Mesenteric fat pad (tissue), 1 donor: ENCODE measurements around the gene TRIM68. TPM values are rescaled to one million over a fixed set of nuclear protein-coding genes. Genes with fewer than 3 reads are reported as not detected.
A peak's percentile ranks its signal among the peaks of the same experiment; 100 is the strongest.

Experiments
- DNase-seq: peaks from one replicate; pipeline ENCODE4 v3.0.0-alpha.2; 2020; ENCODE audit warnings: low spot score
- long read RNA-seq: library from polyadenylated mRNA; unstranded; transcript quantifications from one replicate; pipeline ENCODE4 v2.0.0, GENCODE V29; 2020
- total RNA-seq: library from RNA; stranded (reverse); fragmentation: NEBNext Ultra II Directional; extraction: Animal tissue kit (Norgen Biotek cat#: 25700); gene quantifications from one replicate; pipeline ENCODE4 v1.2.1, GENCODE V29; 2021
- donor health status: DM: yes; HTN: yes; CAD: no.

The TRIM68 gene, protein sequence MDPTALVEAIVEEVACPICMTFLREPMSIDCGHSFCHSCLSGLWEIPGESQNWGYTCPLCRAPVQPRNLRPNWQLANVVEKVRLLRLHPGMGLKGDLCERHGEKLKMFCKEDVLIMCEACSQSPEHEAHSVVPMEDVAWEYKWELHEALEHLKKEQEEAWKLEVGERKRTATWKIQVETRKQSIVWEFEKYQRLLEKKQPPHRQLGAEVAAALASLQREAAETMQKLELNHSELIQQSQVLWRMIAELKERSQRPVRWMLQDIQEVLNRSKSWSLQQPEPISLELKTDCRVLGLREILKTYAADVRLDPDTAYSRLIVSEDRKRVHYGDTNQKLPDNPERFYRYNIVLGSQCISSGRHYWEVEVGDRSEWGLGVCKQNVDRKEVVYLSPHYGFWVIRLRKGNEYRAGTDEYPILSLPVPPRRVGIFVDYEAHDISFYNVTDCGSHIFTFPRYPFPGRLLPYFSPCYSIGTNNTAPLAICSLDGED
- 4.2 TPM for total RNA-seq
- long read RNA-seq, partial matches to known transcripts, result 0 of 6 reads
- long read RNA-seq, other reads (novel, unspliced or antisense), result 3 of 6 reads

DNA sequence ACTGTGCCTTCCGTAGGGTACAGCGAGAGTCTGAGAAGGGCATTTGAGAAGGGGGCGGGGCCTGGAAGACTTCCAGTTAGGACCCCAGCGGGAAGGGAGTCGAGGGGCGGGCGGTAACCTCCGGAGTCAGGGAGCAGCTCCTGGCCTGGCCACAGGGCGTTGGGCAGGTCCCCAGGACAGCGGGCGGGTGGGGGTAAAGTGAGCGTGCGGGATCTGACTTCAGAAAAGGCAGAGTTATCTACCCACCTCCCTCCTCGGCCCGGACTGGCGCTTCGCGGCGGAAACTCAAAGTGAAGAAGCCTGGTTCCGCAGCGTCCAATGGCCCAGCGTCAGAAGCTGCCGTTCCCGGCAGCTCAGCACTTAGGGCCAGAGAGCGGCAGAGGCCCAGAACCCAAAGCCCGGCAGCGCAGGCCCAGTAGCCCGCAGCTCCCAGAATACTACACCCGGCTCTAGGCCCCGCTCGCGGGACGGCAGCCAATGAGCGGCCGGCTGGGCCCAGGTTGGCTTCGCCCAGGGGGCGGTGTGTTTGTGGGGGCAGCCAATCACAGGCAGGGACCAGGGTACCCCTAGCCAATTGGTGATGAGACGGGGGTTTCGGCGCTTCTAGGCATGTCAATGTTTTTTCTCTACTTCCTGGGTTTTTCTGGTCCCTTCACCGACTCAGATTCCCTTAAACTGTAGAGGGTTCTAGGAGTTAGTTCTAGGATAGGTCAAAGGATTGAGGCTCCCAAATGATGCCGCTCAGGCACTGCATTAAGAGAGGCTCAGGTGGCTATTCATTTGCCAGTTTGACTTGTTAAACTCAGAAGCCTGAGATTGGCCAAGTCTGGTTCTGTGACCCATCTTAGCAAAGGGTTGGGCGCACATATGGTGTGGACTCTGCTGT lies at the start of gene TRIM68:
Gene TRIM68 (minus strand): TSS at position 451 of the 886 bp plus-strand sequence. CDS start 2,727 bp downstream, outside the sequence.
- DNase-seq, result peak; percentile 98

DNA sequence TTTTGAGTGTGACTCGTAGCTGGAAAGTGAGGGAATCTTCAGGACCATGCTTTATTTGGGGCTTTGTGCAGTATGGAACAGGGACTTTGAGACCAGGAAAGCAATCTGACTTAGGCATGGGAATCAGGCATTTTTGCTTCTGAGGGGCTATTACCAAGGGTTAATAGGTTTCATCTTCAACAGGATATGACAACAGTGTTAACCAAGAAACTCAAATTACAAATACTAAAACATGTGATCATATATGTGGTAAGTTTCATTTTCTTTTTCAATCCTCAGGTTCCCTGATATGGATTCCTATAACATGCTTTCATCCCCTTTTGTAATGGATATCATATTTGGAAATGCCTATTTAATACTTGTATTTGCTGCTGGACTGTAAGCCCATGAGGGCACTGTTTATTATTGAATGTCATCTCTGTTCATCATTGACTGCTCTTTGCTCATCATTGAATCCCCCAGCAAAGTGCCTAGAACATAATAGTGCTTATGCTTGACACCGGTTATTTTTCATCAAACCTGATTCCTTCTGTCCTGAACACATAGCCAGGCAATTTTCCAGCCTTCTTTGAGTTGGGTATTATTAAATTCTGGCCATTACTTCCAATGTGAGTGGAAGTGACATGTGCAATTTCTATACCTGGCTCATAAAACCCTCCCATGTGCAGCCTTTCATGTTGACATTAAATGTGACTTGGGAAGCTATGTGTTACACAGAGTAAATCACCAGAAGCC lies 46.8 kb upstream of the TRIM68 start:
- DNase-seq, result no peak

DNA sequence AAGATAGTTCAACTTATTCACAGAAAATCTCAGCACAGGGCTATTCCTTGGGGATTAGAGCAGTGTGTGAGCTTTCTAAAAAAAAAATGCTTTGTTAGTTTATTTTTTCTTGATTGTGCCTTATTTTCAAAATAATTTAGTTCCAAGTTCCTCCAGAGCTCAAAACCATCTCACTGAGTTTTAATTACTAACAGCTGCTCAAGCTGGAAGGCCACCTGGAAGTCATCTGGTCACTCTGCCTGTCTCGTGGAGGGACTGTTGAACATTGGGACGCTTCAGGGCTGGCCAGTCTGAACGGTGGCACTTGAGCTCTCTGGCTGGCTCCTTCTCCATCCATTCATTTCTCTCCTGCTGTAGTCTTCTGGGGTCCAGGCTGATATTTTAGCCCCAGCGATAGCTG lies 39.7 kb upstream of the TRIM68 start:
- DNase-seq, result no peak

DNA sequence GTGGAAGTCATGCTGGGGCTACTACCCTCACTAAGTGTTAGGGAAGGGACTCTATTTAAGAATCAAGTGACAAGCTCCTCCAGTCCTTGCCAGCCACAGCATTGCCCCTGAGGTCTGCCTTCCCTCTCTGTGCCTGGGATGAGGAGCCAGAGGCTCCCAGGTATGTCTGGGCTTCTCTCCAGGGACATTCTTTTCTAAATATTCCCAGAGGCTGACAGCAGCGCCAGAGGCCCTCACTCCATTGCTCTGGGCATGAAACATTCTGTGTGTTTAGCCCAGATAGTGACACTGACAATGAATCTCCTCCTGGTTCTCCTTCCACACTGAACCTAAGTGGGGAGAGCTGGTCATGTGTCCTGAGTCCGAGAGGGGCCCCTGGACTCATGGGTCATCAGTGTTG lies 37.9 kb upstream of the TRIM68 start:
- no peak for DNase-seq

DNA sequence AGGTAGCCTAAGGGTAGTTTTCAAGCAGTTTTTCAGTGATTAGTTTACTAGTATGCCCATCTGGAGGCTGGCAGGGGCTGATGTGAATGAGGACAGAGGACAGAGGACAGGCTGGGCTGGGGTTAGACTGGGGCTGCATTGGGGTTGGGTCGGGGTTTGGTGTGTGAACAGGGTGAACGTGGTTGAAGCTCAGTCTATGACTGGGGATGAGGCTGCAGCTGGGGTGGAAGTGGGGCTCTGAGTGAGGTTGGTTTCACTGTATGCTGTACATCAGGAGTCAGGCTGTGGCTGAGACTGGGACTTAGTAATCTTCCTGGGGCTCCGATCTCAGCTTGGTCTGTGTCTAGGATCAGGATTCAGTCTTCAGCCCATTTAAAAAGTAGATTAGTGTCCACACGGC lies 36.2 kb upstream of the TRIM68 start:
- DNase-seq, result no peak

DNA sequence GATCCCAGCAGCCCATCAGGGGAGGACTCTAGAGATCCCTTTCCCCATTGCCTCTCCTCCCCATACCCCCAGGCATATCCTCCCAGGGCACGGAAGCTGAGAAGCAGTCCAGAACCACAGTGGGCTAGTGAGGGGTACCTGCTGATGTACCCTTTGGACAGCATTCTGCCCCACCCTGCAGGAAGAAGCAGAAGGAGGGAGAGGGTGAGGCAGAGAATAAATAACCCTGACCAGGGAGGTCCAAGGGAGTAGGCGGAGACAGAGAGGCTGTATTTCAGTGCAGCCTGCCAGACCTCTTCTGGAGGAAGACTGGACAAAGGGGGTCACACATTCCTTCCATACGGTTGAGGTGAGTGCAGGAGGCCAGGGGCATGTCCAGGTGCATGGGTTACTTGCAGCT lies 35.7 kb upstream of the TRIM68 start, which contains the start of gene OR51E1:
Gene OR51E1 (plus strand): TSS at position 301 of the 400 bp plus-strand sequence. CDS start 8,545 bp downstream, outside the sequence.
- DNase-seq, result no peak

DNA sequence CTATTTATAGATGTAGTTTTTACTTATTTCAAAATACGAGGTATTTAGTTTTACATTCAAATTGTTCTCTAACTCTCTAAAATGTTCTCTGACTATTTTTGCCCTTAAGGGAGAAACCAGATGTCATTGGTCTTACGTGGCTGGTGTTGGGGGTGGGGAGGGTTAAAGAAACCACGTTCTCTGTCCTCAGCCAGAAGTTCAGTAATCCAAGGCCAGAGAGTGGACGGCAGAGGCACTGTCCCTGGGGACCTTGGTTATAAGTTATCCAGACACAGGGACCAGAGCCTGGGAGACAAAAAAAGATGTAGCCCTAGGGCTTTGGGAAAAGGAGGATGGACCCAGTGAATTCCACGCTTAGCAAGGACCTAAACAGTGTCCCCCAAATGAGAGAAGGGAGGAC lies 35.0 kb upstream of the TRIM68 start:
- DNase-seq, result no peak

DNA sequence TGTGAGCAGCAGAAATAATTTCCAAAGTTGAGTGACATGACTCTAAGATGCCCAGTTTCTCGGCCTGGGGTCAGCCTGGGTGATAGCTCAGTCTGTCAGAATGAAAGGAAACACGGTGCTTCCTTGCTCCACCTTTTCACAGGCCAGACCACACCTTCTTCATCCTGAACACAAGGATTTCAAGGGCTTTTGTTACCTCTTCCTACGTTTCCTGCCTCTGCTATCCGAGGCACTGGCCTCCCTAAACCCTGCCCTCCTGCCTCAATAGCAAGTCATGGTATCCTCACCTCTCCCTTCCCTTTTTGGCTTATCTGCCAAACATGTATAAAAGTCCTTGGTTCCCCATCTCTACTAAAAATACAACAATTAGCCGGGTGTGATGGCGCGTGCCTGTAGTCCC lies 34.0 kb upstream of the TRIM68 start:
- no peak for DNase-seq

DNA sequence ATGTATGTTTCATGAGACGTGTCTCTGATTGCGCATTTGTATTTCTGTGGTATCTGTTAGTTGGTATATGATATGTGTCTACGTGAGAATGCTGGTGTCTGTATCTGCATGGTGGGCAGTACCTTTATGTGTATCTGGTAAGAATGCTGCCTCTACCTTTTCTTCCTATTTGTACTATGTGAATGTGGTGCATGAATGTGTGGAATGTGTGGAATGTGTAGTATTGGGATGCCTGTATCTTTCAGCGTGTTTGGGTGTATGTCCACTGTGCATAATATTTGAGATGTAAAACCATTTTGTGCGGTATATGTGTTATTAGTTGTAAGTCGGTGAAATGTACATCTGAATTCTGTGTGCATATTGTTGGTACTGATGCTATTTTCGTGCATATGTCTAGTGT lies 33.5 kb upstream of the TRIM68 start:
- no peak for DNase-seq

DNA sequence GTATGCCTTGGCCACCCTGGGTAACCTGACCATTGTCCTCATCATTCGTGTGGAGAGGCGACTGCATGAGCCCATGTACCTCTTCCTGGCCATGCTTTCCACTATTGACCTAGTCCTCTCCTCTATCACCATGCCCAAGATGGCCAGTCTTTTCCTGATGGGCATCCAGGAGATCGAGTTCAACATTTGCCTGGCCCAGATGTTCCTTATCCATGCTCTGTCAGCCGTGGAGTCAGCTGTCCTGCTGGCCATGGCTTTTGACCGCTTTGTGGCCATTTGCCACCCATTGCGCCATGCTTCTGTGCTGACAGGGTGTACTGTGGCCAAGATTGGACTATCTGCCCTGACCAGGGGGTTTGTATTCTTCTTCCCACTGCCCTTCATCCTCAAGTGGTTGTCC lies 31.9 kb upstream of the TRIM68 start:
- no peak for DNase-seq

DNA sequence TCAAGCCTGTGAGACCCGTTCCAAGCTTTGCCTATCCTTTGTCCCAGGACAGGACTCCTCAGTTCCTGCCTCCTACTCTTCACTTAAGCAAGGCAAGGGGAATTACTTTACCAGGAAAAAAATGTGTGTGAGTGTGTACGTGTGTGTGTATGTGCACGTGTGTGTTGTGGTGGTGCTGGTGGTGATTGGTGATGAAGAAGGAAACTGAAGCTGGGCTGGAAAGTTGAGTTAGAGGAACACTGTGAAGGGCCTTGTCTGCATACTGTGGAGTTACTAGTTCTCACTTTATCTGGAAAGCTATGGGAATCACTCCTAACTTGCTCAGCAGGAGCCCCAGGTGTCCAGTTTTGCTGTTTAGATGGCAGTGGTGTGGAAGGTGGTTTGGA lies 29.6 kb upstream of the TRIM68 start:
- no peak for DNase-seq

DNA sequence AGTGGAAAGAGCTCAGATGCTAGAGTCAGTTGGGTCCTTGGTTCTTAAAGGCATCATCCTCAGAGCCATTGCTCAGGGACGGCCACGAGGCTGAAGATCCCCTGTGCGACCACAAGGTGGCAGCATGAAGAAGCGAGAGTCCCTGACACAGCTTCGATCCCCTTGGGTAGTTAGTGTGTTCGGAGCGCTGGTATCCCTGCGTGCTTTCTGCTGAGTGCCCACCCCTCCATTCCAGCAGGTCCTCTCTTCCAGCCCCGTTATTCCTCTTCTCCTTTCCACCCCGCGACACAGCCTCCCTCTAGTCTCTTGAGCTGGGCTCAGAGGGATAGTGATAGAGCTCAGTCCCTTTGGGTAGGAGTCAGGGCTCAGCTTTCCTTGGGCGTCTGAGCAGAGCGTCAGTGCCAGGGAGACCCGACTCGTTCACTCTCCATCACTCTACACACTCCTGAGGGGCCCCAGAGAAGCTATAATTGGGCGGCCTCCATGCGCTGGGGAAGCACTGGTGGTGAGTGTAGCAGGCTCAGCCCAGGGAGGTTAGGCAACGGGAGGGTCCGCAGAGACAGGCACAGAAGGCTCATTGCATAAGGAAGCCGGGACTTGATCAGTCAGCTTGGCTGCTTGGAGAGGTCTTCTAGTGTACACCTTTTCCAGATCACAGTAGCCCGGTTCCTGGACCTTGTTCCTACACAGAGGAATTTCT lies 29.1 kb upstream of the TRIM68 start, which contains the start of gene OR51D1:
Gene OR51D1 (plus strand): TSS at position 516 of the 700 bp plus-strand sequence. CDS start 2,314 bp downstream, outside the sequence.
- DNase-seq, result no peak

DNA sequence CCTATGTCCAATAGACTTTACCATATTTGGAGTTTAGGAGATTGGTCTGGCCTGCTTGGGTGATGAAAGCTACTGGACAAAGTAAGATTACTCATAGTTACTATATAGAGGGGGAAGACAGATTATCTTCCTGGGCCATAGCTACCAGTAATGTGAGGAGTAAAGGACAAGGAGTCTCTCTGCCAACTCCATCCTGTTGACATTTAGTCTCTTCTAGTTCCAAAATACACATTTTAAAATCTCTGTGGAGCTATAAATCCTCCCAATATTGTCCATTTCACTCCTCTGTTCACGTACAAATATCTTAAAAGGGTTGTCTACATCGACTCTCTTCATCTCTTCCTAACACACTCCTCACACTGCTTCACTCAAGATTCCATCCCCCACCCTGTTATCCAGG lies 28.1 kb upstream of the TRIM68 start:
- no peak for DNase-seq

DNA sequence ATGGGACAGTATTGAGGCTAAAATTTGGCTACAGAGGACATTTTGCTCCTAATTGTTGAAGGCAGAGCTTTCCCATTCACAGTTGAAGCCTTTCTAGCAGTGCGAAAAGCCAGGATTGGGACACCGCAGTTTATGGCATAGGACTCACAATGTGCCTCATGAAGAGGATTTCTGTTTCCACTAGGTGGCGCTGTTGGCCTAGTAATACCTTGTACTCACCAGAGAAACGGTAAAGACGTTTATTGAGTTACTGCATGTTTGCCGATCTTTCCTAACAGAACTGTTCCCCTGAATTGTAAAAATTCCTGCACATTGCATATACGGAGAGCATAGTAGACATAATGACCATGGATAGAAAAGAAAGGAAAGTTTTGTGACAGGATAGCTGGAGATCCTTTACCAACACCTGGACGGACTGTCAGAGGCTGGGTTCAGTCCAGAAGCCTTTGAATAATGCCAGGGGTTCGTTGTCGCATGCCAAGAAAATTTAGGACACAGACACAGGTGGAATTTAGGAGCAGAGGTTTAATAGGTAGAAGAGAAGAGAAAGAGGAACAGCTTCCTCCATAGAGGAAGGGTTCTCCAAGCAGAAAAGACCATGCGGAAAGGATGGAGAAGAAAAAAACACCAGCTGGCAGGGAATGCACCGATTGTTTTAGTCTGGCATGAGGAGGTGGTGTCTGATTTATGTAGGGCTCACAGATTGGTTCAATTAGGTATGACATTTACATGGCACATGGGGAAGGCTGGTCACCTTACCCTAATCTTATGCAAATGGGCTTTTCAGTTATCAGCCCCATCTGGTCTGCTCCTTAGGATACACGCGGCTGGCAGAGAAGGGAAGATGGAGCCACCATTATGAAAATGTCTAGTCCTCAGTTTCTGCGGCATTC lies 18.4 kb upstream of the TRIM68 start:
- no peak for DNase-seq

DNA sequence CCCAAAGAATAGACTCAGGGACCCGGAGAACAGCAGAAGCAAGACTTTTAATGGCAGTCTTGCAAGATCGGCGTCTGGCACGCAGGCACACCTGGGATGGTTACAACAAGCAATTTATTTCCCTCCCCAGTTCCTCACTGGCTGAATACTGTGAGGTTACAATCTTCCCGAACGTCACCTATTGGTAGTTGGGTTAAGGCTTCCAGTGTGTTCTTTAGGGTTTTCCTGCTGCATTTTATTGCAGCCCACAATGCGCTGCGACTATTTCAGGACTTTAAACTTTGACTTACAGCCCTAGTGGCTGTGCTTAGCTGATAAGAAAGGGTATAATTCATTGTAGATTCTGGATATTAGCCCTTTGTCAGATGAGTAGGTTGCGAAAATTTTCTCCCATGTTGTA lies 11.5 kb upstream of the TRIM68 start:
- no peak for DNase-seq

DNA sequence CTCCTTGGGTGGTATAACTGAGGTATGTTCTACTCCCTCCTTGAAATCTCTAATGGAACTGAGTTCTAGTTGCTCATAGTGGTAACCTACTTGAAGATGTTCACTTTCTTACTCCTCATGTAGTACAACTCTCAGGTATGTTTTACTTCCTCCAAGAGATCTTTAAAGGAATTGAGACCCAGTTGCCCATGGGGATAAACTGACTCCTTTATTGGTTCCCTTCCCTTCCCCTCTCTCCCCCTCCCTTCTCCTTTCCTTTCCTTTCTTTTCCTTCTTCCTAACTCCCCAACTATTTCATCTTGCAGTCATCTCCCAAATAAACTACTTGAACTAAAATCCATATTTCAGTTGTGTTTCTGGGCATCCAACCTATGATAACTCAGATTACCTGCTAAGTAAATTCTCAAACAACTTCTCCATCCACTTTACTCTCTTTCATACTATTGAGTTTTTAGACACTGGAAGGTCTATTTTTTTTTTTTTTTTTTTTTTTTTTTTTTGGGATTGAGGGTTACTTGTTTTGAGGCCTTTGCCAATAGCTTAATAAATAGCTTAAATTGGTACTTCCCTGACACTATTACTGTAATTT lies 7.9 kb upstream of the TRIM68 start:
- DNase-seq, result no peak

DNA sequence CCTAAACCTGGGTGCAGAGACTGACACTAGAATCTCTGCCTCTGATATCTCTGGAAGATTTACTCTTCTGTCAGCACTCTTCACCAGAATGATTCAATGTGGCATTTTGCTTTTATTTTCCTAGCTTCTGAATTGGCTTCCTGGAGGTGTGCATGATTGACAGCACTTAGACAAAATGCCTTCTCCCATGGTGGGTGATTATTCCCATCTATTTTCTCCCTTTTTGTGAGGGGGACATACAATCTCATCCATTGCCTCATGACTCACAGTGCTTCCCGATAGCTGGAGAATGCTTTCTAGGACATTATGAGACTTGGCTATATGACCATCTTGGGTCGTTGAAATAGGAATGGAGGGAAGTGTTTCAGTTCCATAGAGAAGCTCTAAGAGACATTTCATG lies 4.0 kb upstream of the TRIM68 start:
- no peak for DNase-seq

DNA sequence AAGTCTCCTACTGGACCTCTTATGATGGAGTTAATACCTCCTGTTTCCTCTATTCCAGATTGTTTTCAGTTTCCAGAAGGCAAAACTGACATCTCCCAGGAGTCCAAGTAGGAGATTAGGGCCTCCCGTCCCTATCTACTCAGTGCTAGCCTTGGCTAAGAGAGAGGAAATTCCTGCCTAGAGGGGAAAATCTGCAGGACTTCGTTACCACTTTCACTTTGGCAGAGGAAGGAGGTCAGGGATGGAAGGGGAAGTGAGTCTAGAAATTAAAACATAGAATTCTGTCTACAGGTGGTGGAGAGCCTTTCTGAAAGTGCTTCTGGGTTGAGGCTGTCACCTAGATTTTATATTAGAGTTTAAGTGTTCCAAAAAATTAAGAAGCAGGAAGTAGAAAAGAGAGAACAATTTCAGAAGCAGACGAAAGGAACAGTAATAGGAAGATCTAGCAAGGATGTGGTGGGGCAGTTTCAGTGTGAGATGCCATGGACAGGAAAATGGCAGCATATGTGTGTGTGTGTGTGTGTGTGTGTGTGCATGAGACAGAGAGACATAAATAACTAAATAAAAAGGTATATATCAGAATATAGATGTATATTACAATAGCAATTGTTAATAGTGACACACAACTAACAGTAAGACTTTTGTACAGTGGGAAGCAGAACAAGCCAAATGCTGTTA lies 2.4 kb upstream of the TRIM68 start:
- DNase-seq, result no peak
